ENCODE measurements around the gene GGA3. TPM values are rescaled to one million over a fixed set of nuclear protein-coding genes. Genes with fewer than 3 reads are reported as not detected.

The GGA3 gene
- total and polyA plus RNA-seq, 4 donors, result 4.6 to 17.3 (median 9.2) TPM

DNA sequence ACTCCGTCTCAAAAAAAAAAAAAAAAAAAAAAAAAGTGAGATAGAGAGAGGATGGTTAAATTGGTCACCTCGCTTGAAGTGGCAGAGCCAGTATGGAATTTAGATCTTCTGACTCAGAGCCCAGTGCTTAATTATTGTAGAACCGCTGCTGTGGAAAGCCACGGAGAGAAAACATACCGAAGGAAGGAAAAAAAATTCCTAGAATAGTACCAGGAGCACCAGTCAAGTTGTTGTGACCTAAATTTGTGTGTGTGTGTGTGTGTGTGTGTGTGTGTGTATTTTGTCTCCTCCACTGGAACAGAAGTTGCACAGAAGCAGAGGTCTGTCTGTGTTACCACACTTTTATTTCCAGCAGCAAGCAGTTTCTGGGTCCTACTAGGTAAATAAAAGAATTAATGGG, 66.5 kb downstream of the GGA3 start:
- DNase-seq (ENCODE audit: low spot score), result no peak
- Histone ChIP-seq H3K9me3 (ENCODE audit: control insufficient read depth in 4 of 4, low read length in 3 of 4) (no peaks in the 10 kb centered on the region), H3K9ac (ENCODE audit: low read depth in 1 of 2, low read length in 2 of 2) (no peak overlapping the region), H3K4me3 (ENCODE audit: low read depth in 1 of 3, low read length in 3 of 3) (no peak overlapping the region), H3K36me3 (ENCODE audit: control insufficient read depth in 4 of 4, insufficient read depth in 3 of 4, low read depth in 1 of 4, low read length in 3 of 4) (no peaks in the 10 kb centered on the region), H3K27me3 (ENCODE audit: control insufficient read depth in 4 of 4, insufficient read depth in 4 of 4, low read length in 3 of 4) (no peaks in the 10 kb centered on the region), H3K27ac (ENCODE audit: low read depth in 1 of 2, low read length in 2 of 2) (no peak overlapping the region), H3K4me1 (ENCODE audit: control insufficient read depth in 4 of 4, insufficient read depth in 4 of 4, low read length in 3 of 4) (peaks cover 0 to 5% (median under 1%) of the 10 kb centered on the region in 4 donors)
- TF ChIP-seq FOXA2 (IDR thresholded peaks at IDR 0.05) (no peak), CTCF (IDR thresholded peaks at IDR 0.05; ENCODE audit: low read depth, low read length, missing input control) (no peak), REST (IDR thresholded peaks at IDR 0.05) (no peak), HNF4A (conservative IDR thresholded peaks at IDR 0.05) (no peak), HNF4G (IDR thresholded peaks at IDR 0.05) (no peak), ZBTB33 (IDR thresholded peaks at IDR 0.05) (no peak), GABPA (IDR thresholded peaks at IDR 0.05 in 1 of 2, conservative IDR thresholded peaks at IDR 0.05 in 1 of 2) (no peak), TAF1 (conservative IDR thresholded peaks at IDR 0.05) (no peak), JUND (IDR thresholded peaks at IDR 0.05) (no peak), YY1 (IDR thresholded peaks at IDR 0.05) (no peak), SP1 (IDR thresholded peaks at IDR 0.05) (no peak)
- TF ChIP-seq, protein P1, sequence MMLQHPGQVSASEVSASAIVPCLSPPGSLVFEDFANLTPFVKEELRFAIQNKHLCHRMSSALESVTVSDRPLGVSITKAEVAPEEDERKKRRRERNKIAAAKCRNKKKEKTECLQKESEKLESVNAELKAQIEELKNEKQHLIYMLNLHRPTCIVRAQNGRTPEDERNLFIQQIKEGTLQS (IDR thresholded peaks at IDR 0.05), result no peak
- 88% methylated on average over 4 of the region's 5 CpGs for WGBS

DNA sequence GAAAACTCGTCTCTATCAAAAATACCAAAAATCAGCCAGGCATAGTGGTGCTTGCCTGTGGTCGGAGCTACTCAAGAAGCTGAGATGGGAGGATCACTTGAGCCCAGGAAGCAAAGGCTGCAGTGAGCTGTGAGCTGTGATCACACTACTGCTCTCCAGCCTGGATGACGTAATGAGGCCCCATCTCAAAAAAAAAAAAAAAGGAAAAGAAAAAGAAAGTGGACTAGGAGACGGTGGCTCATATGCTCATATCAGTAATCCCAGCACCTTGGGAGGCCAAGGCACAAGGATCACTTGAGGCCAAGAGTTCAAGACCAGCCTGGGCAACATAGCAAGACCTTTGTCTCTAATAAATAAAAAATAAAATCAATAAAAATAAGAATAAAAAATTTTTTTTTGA, 69.8 kb downstream of the GGA3 start:
- H3K36me3 ChIP-seq (ENCODE audit: control insufficient read depth in 4 of 4, insufficient read depth in 3 of 4, low read depth in 1 of 4, low read length in 3 of 4), result no peaks in the 10 kb centered on the region
- no peak overlapping the region for H3K27ac ChIP-seq (ENCODE audit: low read depth in 1 of 2, low read length in 2 of 2)
- H3K9me3 ChIP-seq (ENCODE audit: control insufficient read depth in 4 of 4, low read length in 3 of 4), result no peaks in the 10 kb centered on the region
- no peak for TF ChIP-seq FOXA2 (IDR thresholded peaks at IDR 0.05)
- no peak overlapping the region for H3K4me3 ChIP-seq (ENCODE audit: low read depth in 1 of 3, low read length in 3 of 3)
- no peaks in the 10 kb centered on the region for H3K27me3 ChIP-seq (ENCODE audit: control insufficient read depth in 4 of 4, insufficient read depth in 4 of 4, low read length in 3 of 4)
- peaks cover 0 to 1% (median 0%) of the 10 kb centered on the region in 4 donors for H3K4me1 ChIP-seq (ENCODE audit: control insufficient read depth in 4 of 4, insufficient read depth in 4 of 4, low read length in 3 of 4)
- no peak overlapping the region for H3K9ac ChIP-seq (ENCODE audit: low read depth in 1 of 2, low read length in 2 of 2)
- no peak for DNase-seq (ENCODE audit: low spot score)
- 83% methylated on average over 4 of the region's 4 CpGs for WGBS

All from liver (tissue), 9 donors.